B cell (primary cell): Measurements from ENCODE around the gene ENG.

Experiments
- CTCF ChIP-seq: fragments of 200-600 bp; IDR thresholded peaks from one replicate; pipeline ENCODE4 v1.8.0; 2022; ENCODE audit warnings: antibody characterized with exemption, mild to moderate bottlenecking
- EZH2 ChIP-seq: IDR thresholded peaks from 2 replicates; pipeline ENCODE4 v1.6.1; 2012; ENCODE audit warnings: borderline replicate concordance, low read depth, mild to moderate bottlenecking, moderate library complexity, low read length; ENCODE audit not compliant: insufficient read depth, poor library complexity, severe bottlenecking

- no peak for TF ChIP-seq EZH2
- no peak for TF ChIP-seq CTCF
Observed at GRCh38 chr9:127878652-127879390, 24.4 kb upstream of the ENG start.
